OCI-LY7 (cell line): ENCODE data around the gene DAPK1. TPM values are rescaled to one million over a fixed set of nuclear protein-coding genes. Genes with fewer than 3 reads are reported as not detected.
A peak's percentile ranks its signal among the peaks of the same experiment; 100 is the strongest.

Experiments
- BruUV-seq: library from RNA; stranded (reverse); fragments of 400-500 nt; replicated peaks from 2 replicates; lab custom pipeline; 2021; lab: Mats Ljungman, UMichigan
- CTCF ChIA-PET: fragments of 300-600 bp; sonication (Branson Sonifier 250); formaldehyde crosslinking; loops from one replicate; lab custom pipeline; 2022; ENCODE audit warnings: antibody characterized with exemption; ENCODE audit not compliant: unreplicated experiment; lab: Charles Lee
- POLR2A ChIA-PET: fragments of 300-600 bp; sonication (Branson Sonifier 250); formaldehyde crosslinking; loops from one replicate; lab custom pipeline; 2022; ENCODE audit warnings: antibody characterized with exemption; lab: Charles Lee
- DNase-seq: peaks from one replicate; pipeline ENCODE4 v3.0.0-alpha.2; 2015; ENCODE audit warnings: low spot score
- H2AFZ ChIP-seq: fragments of 200-600 bp; sonication (generic), shearing (Covaris generic); 2 replicates; pipeline ENCODE4 v1.6.1; 2014; ENCODE audit warnings: mild to moderate bottlenecking, antibody characterized with exemption, low read length, moderate library complexity
- H3K27ac ChIP-seq: fragments of 200-600 bp; sonication (generic); 2 replicates; pipeline ENCODE4 v1.5.1; 2014; ENCODE audit warnings: mixed run types, low read depth, mild to moderate bottlenecking, moderate library complexity, low read length, inconsistent platforms; ENCODE audit not compliant: poor library complexity, severe bottlenecking
- H3K36me3 ChIP-seq: fragments of 200-600 bp; sonication (generic); 2 replicates; pipeline ENCODE4 v1.6.1; 2014; ENCODE audit warnings: mild to moderate bottlenecking, antibody characterized with exemption, low read length, moderate library complexity, mixed read lengths; ENCODE audit not compliant: insufficient read depth
- H3K4me1 ChIP-seq: fragments of 200-600 bp; sonication (generic); 2 replicates; pipeline ENCODE4 v1.5.1; 2014; ENCODE audit warnings: mild to moderate bottlenecking, low read length; ENCODE audit not compliant: insufficient read depth, poor library complexity, severe bottlenecking
- H3K4me2 ChIP-seq: fragments of 200-600 bp; sonication (generic); 2 replicates; pipeline ENCODE4 v1.6.1; 2014; ENCODE audit warnings: mild to moderate bottlenecking, low read length
- H3K4me3 ChIP-seq: fragments of 200-600 bp; sonication (generic); 2 replicates; pipeline ENCODE4 v1.5.1; 2014; ENCODE audit warnings: mild to moderate bottlenecking, low read depth, low read length; ENCODE audit not compliant: poor library complexity, severe bottlenecking
- H3K79me2 ChIP-seq: fragments of 200-600 bp; sonication (generic); 2 replicates; pipeline ENCODE4 v1.6.1; 2016; ENCODE audit warnings: low read depth, mild to moderate bottlenecking, low read length, moderate library complexity, mixed read lengths; ENCODE audit not compliant: insufficient read depth
- H3K9me2 ChIP-seq: fragments of 200-600 bp; sonication (generic); 2 replicates; pipeline ENCODE4 v1.6.1; 2016; ENCODE audit warnings: mild to moderate bottlenecking, low read length, mixed read lengths; ENCODE audit not compliant: insufficient read depth
- H3K9me3 ChIP-seq: fragments of 200-600 bp; sonication (generic); 2 replicates; pipeline ENCODE4 v1.6.1; 2014; ENCODE audit warnings: mild to moderate bottlenecking, mixed run types, low read length, mixed read lengths
- H4K20me1 ChIP-seq: fragments of 200-600 bp; sonication (generic); 2 replicates; pipeline ENCODE4 v1.6.1; 2014; ENCODE audit warnings: mild to moderate bottlenecking, antibody characterized with exemption, low read length, moderate library complexity, mixed read lengths; ENCODE audit not compliant: insufficient read depth
- CTCF ChIP-seq: fragments of 200-600 bp; sonication (generic); conservative IDR thresholded peaks from 2 replicates; pipeline ENCODE4 v1.5.1; 2014; ENCODE audit warnings: mild to moderate bottlenecking, antibody characterized with exemption, low read length, moderate library complexity, mixed read lengths
- EZH2phosphoT487 ChIP-seq: fragments of 200-600 bp; sonication (generic); IDR thresholded peaks from 2 replicates; pipeline ENCODE4 v1.6.1; 2018; ENCODE audit warnings: low read depth, borderline replicate concordance, mild to moderate bottlenecking, mixed run types, antibody characterized with exemption, low read length, moderate library complexity, mixed read lengths
- intact Hi-C: fragments of 100-400 bp; cut with micrococcal nuclease; formaldehyde crosslinking; loops from one replicate; pipeline ENCODE4 v1.10.0; 2022; ENCODE audit not compliant: unreplicated experiment
- total RNA-seq, 2 experiments: library from RNA; depleted of rRNA in 1 of 2; stranded (reverse); fragments of >200 nt in 1 of 2; shearing (Covaris generic) in 1 of 2; gene quantifications; 2 replicates each; pipeline ENCODE4 v1.2.3, GENCODE V29; 2014 to 2022

The DAPK1 gene
- total RNA-seq, 2 experiments from 2014 or later = 0.25 to 3.5 TPM

GRCh38 chr9:87464992-87465378 is 32.7 kb upstream of the DAPK1 start:
- Histone ChIP-seq H4K20me1 (no peaks in the 10 kb centered on the region), H3K4me3 (no peak overlapping the region), H3K4me1 (peaks cover 11% of the 10 kb centered on the region), H2AFZ (no peak overlapping the region), H3K9me3 (no peaks in the 10 kb centered on the region), H3K9me2 (no peaks in the 10 kb centered on the region), H3K36me3 (no peaks in the 10 kb centered on the region), H3K4me2 (no peak overlapping the region), H3K27ac (no peak overlapping the region), H3K79me2 (no peaks in the 10 kb centered on the region)
- no peak for DNase-seq
- TF ChIP-seq CTCF (no peak), EZH2phosphoT487 (no peak)
- POLR2A ChIA-PET = interaction anchor here (0.9 to 1.2 kb wide), 2 partner anchors 50 to 86 kb away, joined by 3 read pairs; no protein-coding TSS in a partner anchor
- no TSS peak for BruUV-seq
- intact Hi-C loops = loop anchor here (5.0 kb wide), 2 partner anchors 177 to 202 kb away; no protein-coding TSS in a partner anchor
- CTCF ChIA-PET = no interaction called here

GRCh38 chr9:87465816-87466215 is 31.9 kb upstream of the DAPK1 start:
- TF ChIP-seq EZH2phosphoT487 (no peak), CTCF (no peak)
- H2AFZ ChIP-seq = peak overlapping the region; percentile 21; the same call in 1 of the 2 replicates
- peak overlapping the region; percentile 21 for H3K27ac ChIP-seq
- no peaks in the 10 kb centered on the region for H3K9me3 ChIP-seq
- H3K4me3 ChIP-seq = no peak overlapping the region
- H3K4me2 ChIP-seq = peak overlapping the region; percentile 7; the same call in 1 of the 2 replicates
- no TSS peak for BruUV-seq
- no peaks in the 10 kb centered on the region for H4K20me1 ChIP-seq
- H3K79me2 ChIP-seq = no peaks in the 10 kb centered on the region
- CTCF ChIA-PET = interaction anchor here (0.5 to 0.6 kb wide), 2 partner anchors 89 to 205 kb away, joined by 3 to 9 read pairs; no protein-coding TSS in a partner anchor
- peak; percentile 27 for DNase-seq
- POLR2A ChIA-PET = interaction anchor here (0.5 to 1.3 kb wide), 7 partner anchors 8 to 108 kb away, joined by 3 to 5 read pairs (median 3); no protein-coding TSS in a partner anchor
- no peaks in the 10 kb centered on the region for H3K9me2 ChIP-seq
- H3K4me1 ChIP-seq = peaks cover 11% of the 10 kb centered on the region
- intact Hi-C loops = loop anchor here (5.0 kb wide), 2 partner anchors 176 to 201 kb away; no protein-coding TSS in a partner anchor
- no peaks in the 10 kb centered on the region for H3K36me3 ChIP-seq

- Histone ChIP-seq H3K36me3 (no peaks in the 10 kb centered on the region), H4K20me1 (no peaks in the 10 kb centered on the region), H3K4me3 (no peak overlapping the region), H3K9me2 (no peaks in the 10 kb centered on the region), H2AFZ (no peak overlapping the region), H3K79me2 (no peaks in the 10 kb centered on the region), H3K4me1 (peaks cover 11% of the 10 kb centered on the region), H3K27ac (no peak overlapping the region), H3K4me2 (no peak overlapping the region), H3K9me3 (no peaks in the 10 kb centered on the region)
- CTCF ChIA-PET = no interaction called here
- intact Hi-C loops = loop anchor here (5.0 kb wide), 2 partner anchors 175 to 200 kb away; no protein-coding TSS in a partner anchor
- DNase-seq = no peak
- no TSS peak for BruUV-seq
- TF ChIP-seq CTCF (no peak), EZH2phosphoT487 (no peak)
- POLR2A ChIA-PET = no interaction called here
Observed at GRCh38 chr9:87467187-87467586, 30.5 kb upstream of the DAPK1 start.
